NCI-H2029 (cell line): Measurements from ENCODE around the gene CCDC68.

Experiments used
- DNase-seq: peaks from one replicate; lab custom pipeline; 2025; lab: John Stamatoyannopoulos, UW

CCDC68 gene

DNA sequence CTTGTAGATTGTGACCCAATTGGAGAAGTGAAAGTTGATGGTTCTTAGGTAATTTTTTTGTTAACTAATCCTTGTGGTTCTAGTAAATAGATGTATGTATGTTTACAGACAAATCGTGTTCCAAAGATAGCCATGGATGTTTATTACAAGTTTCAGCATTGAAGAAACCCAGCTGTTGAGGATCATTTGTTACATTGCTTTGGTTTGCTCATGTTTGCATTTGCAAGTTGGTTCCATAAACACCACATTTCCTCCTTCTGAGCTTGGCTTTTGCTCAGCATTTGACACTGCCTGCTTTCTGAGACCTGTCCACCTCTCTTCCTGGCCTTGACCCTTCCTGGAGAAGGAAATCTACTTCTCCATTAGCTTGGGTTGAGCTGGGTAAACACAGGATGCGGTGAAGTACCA, 1.8 kb upstream of the CCDC68 start:
- DNase-seq, result no peak

DNA sequence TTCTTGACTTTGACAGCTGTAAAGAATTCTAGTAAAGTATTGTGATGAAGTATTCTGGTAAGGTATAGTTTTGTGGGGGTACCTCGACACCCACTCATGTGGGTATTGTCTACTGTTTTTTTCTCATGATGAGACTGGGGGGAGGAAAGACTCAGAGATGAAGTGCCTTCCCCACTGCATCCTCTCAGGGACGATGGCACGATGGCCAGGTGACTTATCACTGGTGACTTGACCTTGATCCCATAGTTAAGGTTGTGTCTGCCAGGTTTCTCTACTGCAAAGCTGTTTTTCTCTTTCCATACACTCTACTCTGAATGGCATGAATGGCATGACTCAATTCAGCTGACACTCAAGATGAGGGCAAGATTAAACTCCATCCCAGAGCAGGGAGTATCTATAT, 936 bp upstream of the CCDC68 start:
- DNase-seq, result no peak

DNA sequence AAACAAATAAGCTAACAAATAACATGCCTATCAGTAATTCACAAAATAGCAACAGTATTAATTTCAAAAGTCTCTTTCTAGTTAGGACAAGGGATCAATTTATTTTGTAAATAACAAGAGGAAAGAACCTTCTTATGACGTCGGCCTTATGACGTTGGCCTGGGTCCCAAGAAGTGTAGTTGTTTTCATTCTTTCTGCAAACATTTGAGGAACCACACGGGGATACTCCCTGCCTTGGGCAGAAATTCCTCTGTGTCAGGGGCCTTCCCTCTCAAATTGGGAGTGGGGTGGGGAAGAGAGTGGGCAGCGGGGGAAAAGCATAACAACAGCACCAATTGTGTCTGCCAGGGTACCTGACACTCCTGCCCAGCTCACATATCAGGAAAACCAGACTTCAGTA, 1.3 kb downstream of the CCDC68 start:
- DNase-seq, result no peak

- no peak for DNase-seq
Measured at GRCh38 chr18:54957296-54957832, 1.9 kb downstream of the CCDC68 start.

DNA sequence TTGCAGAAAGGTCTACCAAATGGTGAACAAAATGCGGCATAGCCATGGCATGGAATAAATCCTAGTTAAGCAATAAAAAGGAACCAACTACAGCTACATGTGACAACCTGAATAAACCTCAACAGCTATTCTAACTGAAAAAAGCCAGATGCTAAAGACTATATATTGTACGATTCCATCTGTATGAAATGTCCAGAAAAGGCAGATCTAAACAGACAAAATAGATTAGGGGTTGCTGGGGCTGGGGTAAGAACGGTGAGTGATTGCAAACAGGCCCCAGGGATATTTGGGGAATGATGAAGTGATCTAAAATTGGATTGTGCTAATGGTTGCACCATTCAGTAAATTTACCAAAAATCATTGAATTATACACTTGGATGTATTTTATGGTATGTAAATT, 2.8 kb downstream of the CCDC68 start:
- no peak for DNase-seq

DNA sequence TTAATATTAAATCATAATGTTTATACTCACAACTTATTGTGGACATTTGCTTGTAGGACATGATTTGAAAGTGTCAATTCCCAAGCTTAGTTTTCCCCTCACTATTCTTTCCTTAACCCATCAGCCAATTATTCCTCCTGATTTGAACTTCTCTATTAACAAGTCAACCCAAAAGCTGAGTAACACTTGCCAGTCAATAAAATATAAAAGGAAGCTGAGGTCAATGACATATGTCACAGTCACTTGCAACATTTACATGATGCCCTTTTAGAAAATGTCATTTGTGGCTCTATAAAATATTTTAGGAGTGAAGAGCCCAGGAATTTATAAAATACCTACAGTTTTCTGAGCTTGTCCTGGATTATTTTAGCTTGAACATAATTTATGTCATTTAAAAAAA, 7.2 kb downstream of the CCDC68 start:
- no peak for DNase-seq

DNA sequence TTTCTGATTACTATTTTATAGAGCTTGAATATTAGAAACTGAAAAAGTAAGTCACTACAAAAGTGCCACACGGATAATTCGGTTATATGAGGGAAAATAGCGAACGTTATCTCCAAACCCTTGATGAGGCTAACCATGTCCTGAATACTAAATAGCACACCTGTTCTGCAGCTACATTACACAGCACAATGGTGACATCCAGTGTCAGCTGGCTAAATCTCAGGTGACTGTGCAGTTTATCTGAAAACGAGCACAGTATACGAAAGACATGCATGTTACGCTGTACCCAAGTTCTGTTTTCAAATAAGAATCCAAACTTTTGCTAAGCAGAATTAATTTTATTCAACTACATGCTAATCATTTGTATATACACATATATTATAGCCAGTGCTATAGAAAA, 9.0 kb downstream of the CCDC68 start:
- peak; percentile 37 for DNase-seq

DNA sequence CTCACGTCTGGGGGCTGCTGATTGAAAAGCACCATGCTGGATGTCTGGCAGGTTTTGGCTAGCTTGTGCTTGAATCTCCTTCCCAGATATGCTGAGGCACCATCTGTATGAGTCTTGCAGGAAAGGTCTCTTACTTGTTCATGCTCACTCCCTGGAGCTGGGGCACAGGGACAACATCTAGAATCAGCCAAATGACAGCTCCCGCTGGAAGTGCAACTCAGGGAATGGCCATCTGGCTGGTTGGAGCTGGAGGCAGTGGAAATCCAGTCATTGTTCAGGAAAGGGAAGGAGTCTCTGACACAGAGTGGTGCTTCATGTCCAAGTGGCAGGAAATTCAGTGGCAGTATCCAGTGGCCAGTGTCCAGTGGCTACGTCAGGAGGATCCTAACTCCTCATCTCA, 9.7 kb downstream of the CCDC68 start:
- DNase-seq, result no peak

GRCh38 chr18:54948350-54948837, 10.9 kb downstream of the CCDC68 start:
- DNase-seq, result peak; percentile 38

DNA sequence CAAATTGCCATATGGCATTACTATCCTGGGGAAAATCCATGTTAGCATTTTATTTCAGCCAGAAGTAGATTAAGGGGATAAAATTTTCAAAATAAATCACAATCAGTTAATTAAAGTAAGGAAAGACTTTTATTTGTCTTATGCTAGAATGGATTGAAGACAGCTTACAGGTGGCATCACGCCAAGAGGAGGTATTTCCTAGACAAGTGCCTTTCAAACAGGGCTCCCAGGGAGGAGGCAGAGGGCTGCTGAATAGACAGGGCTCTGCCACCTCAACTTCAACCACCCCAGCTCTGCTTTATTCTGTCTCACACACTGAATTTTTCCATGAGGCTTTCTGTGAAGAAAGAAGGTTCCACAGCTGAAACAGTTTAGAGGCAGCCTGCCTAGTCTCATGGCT, 12.2 kb downstream of the CCDC68 start:
- DNase-seq, result peak; percentile 3

DNA sequence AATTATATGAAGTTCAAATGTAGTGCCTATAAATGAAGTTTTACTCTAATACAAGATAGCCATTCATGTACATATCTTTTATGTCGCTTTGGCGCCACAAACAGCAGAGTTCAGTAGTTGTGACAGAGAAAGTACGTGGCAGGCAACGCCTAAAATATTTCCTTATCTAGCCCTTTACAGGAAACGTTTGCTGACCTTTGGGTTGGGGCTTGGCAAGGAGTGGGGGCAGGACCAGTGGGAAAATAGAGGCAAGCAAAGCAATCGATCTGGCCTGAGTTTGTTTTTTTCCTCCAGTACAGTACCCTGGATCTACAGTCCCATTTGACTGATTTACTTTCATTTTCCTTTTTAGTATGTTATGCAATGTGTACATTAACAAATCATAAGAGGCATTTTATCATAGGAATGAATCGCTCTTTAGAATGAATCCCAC, 13.1 kb downstream of the CCDC68 start:
- no peak for DNase-seq

- no peak for DNase-seq
Measured at GRCh38 chr18:54945576-54946125, 13.6 kb downstream of the CCDC68 start.

DNA sequence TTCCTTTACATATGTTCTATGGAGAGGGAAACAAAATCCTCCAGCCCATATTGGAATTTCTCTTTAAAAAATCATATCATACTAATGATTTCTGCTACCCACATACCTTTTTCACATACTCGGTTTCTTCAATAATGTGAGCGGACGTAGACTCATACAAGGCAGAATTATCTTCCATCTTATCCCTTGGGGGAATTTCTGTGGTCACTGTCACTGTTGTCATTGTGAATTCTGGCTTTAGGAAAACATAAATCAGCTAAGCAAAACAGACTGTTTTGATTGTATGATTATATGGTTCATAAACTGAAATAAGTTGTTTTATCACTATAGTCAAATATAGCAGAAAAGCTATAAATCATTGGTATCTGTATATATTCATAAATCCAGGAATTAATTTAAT, 16.7 kb downstream of the CCDC68 start:
- no peak for DNase-seq

GRCh38 chr18:54942144-54942543, 17.1 kb downstream of the CCDC68 start:
- DNase-seq, result no peak

- no peak for DNase-seq
Measured at GRCh38 chr18:54939361-54939917, 19.8 kb downstream of the CCDC68 start.

DNA sequence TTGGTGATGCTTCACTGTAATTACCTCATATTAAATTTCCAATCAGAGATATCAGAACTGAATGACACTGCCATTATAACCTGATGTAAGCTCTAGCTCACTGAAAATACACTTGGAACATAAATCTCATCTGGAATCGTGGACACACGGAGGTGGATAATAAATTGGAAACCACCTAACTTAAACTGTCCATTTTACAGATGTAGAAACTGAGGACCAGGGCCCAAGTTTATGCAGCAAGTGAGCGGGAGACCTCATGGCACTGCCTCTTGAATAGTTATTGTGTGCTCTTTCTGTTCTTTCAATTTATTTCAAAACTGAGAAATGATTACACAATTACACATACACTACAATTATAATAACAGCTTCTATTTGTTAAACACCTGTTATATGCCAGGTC, 20.8 kb downstream of the CCDC68 start:
- no peak for DNase-seq

DNA sequence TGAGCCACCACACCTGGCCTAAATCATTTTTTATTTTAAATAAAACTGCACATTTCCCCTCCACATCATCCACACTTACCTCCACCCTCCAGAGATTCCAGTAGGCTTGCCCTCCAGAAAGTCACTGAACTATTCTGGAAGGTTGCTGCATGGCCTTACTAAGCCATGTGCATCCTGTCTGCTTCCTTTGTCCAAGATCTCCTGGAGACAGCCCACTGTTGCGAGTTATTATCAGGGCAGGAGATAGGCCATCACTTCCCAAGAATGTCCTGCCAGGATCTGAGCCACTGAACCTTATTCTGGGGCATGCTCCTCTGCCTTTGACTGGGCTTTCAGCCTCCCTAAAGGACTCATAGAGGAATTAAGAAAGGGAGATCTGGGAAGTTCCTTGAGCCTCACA, 26.8 kb downstream of the CCDC68 start:
- no peak for DNase-seq

DNA sequence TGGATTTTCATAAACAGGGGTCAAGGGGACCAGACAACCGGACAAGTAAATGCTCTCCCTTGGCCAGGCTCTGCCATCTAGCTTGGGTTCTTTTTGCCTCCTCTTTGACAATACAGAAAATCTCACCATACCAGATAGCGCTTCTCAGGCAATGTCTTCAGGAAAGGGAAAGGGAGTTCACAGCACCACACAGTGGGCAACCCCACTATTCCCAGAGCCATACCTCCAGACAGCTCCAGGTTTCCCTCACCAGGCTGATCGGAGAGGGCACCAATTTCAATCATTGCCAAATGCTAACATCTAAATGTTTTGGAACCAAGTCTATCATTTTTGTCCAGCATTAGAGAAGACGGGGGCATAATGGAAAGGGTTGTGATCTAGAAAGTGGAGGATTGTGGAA, 28.1 kb downstream of the CCDC68 start:
- no peak for DNase-seq

DNA sequence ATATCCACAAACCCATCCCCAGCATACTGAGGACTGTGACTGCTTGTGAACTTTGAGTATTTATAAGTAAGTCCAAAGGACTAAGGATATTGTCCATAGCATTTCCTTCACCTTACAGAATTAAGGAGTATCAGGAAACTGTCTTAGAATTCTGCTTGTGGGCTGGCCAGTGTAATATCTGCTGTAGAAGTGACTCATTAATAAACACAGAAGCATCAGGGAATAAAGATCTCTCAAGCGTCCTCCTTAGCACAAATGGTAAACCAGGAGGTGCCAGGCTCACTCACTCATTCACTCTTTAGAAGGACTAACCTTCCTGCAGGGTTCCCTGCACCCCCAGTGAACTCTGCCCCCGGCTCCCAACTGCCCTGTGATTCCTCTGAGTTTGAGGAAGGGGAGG, 31.0 kb downstream of the CCDC68 start:
- no peak for DNase-seq

DNA sequence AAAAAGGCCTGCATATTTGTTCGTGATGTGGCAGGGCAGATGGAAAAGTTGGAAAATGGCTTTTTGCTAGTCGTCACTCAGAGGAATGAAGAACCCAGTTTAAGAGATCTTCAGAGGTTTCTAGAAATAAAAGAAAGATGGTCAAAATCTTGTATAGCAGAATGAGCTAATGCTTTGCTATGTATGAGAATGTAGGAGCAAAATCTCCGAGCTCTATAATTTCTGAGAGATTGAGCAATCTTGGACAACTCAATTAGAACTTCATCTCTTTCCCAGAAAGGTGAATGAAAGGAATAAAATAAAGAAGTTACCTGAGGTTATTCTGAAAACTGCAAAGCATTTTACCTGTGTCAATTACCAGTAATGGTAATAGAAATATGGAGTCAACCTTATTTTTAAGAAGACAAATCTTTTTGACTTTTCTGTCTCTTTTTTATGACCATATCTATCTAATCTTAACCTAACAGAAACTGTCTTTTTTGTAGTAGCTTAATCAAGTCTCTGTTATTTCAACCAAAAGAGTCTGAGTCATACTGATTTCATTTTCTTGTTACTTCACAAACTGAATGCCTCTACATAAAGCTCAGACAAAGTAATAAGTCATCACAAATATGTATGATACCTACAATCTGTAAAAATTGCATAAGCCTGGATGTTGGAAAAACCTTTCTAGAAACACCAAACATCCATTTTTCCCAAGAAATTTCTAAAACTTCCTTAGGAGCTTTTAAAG, 32.5 kb downstream of the CCDC68 start:
- DNase-seq, result no peak

- DNase-seq, result no peak
Measured at GRCh38 chr18:54924948-54925347, 34.3 kb downstream of the CCDC68 start.

DNA sequence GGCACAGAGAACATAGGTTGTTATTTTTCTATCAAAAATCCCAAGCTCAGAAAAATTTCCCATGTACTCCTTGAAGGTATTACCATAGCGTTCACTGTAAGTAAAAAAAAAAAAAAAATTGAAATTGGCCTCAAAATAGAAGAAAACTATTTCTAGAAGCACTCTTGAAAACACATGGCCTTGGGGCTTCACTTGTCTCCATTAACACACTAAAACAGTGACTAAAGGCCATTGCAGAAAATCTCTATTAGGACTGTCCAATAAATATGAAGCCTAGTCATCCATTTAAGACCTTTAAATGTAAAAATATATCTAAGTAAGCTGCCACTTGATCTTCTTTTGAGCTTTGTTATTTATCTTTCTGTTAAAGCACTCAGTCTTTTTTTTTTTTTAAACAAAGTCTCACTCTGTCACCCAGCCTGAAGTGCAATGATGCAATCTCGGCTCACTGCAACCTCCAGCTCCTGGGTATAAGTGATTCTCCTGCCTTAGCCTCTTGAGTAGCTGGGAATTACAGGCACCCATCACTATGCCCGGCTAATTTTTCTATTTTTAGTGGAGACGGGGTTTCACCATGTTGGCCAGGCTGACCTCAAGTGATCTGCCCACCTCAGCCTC, 35.8 kb downstream of the CCDC68 start:
- no peak for DNase-seq

- DNase-seq, result no peak
Measured at GRCh38 chr18:54919412-54919811, 39.8 kb downstream of the CCDC68 start.
